GM12878 (cell line): ENCODE results near the gene MFAP2. TPM values are rescaled to one million over a fixed set of nuclear protein-coding genes. Genes with fewer than 3 reads are reported as not detected.

Experiments
- CEBPB ChIP-seq, 2 experiments: fragments of 150-350 bp in 1 of 2; IDR thresholded peaks; 2 replicates each; pipeline ENCODE4 v1.6.1; 2012 to 2014; ENCODE audit warnings: low read depth in 2 of 2, low read length in 2 of 2, borderline replicate concordance in 1 of 2, inconsistent platforms in 1 of 2
- CEBPZ ChIP-seq: fragments of 150-350 bp; IDR thresholded peaks from 2 replicates; pipeline ENCODE4 v1.6.1; 2016; ENCODE audit warnings: low read depth, low read length
- CTCF ChIP-seq, 3 experiments: IDR thresholded peaks in 2 of 3; conservative IDR thresholded peaks in 1 of 3; 2 replicates each; pipeline ENCODE4 v1.5.1; 2011; ENCODE audit warnings: low read depth in 3 of 3, low read length in 3 of 3, mild to moderate bottlenecking in 3 of 3, control low read depth in 2 of 3, moderate library complexity in 2 of 3, inconsistent platforms in 1 of 3, mixed read lengths in 1 of 3; ENCODE audit not compliant: control insufficient read depth in 2 of 3, insufficient read depth in 1 of 3; ENCODE audit errors: extremely low read depth in 1 of 3
- ESRRA ChIP-seq: IDR thresholded peaks from 2 replicates; pipeline ENCODE4 v1.6.1; 2012; ENCODE audit warnings: mild to moderate bottlenecking, low read length, improper control_type of control experiment
- GATAD2B ChIP-seq: fragments of 450-650 bp; conservative IDR thresholded peaks from 2 replicates; pipeline ENCODE4 v1.6.1; 2017; ENCODE audit warnings: low read depth, mild to moderate bottlenecking, moderate library complexity
- IKZF1 ChIP-seq: fragments of 450-650 bp; conservative IDR thresholded peaks from 2 replicates; pipeline ENCODE4 v1.6.1; 2017; ENCODE audit warnings: antibody characterized with exemption, mild to moderate bottlenecking
- IRF3 ChIP-seq: fragments of 450-650 bp; IDR thresholded peaks from 2 replicates; pipeline ENCODE4 v1.6.1; 2014; ENCODE audit warnings: mild to moderate bottlenecking
- LARP7 ChIP-seq: fragments of 450-650 bp; IDR thresholded peaks from 2 replicates; pipeline ENCODE4 v1.6.1; 2017; ENCODE audit warnings: mild to moderate bottlenecking
- MAX ChIP-seq: IDR thresholded peaks from 2 replicates; pipeline ENCODE4 v1.6.1; 2012; ENCODE audit warnings: low read depth, low read length, improper control_type of control experiment
- NFYA ChIP-seq: IDR thresholded peaks from 2 replicates; pipeline ENCODE4 v1.6.1; 2011; ENCODE audit warnings: low read depth, mild to moderate bottlenecking, low read length, improper control_type of control experiment, borderline replicate concordance
- NKRF ChIP-seq: fragments of 450-650 bp; conservative IDR thresholded peaks from 2 replicates; pipeline ENCODE4 v1.6.1; 2017; ENCODE audit warnings: mild to moderate bottlenecking, moderate library complexity
- NR2F1 ChIP-seq: fragments of 450-650 bp; conservative IDR thresholded peaks from 2 replicates; pipeline ENCODE4 v1.6.1; 2017; ENCODE audit warnings: mild to moderate bottlenecking
- RELA ChIP-seq: fragments of 450-650 bp; IDR thresholded peaks from 2 replicates; pipeline ENCODE4 v1.8.0; 2014; ENCODE audit warnings: borderline replicate concordance; ENCODE audit not compliant: partially characterized antibody
- SMARCA5 ChIP-seq: fragments of 450-650 bp; IDR thresholded peaks from 2 replicates; pipeline ENCODE4 v1.6.1; 2017; ENCODE audit warnings: mild to moderate bottlenecking
- TAF1 ChIP-seq: IDR thresholded peaks from 2 replicates; pipeline ENCODE4 v1.6.1; 2011; ENCODE audit warnings: mild to moderate bottlenecking, low read depth, low read length, borderline replicate concordance
- TARDBP ChIP-seq: IDR thresholded peaks from 2 replicates; pipeline ENCODE4 v1.6.1; 2016; ENCODE audit warnings: borderline replicate concordance
- YY1 ChIP-seq: IDR thresholded peaks from 2 replicates; pipeline ENCODE4 v1.6.1; 2011; ENCODE audit warnings: low read depth, mild to moderate bottlenecking, low read length
- ZNF274 ChIP-seq: IDR thresholded peaks from one replicate; pipeline ENCODE4 v1.8.0; 2011; ENCODE audit not compliant: insufficient read length, insufficient read depth
- polyA plus RNA-seq, 11 experiments: library from polyadenylated mRNA; depleted of rRNA in 4 of 11; unstranded in 6 of 11; stranded (reverse) in 5 of 11; fragments of >200 nt; fragmentation: Nextera tagmentation in 4 of 11; fragmentation: Illumina TruSeq in 1 of 11; extraction: Ambion mirVana in 4 of 11; extraction: Trizol in 1 of 11; gene quantifications; 1 replicate in 1 of 11; 2 replicates in 10 of 11; pipeline versions ENCODE4 v1.2.1 to v1.2.3, GENCODE V29; 2011 to 2016; ENCODE audit warnings: inconsistent platforms in 2 of 11, missing spikeins in 2 of 11, low read depth in 1 of 11
- total RNA-seq, 4 experiments: library from RNA; depleted of rRNA in 3 of 4; stranded (reverse); fragments of >200 nt in 3 of 4; fragmentation: Illumina TruSeq in 1 of 4; extraction: Trizol in 1 of 4; gene quantifications; 2 replicates each; pipeline versions ENCODE4 v1.2.1 to v1.2.3, GENCODE V29; 2013 to 2021
- TF ChIP-seq, protein P1 (sequence below): IDR thresholded peaks from 2 replicates; pipeline ENCODE4 v1.6.1; 2012; ENCODE audit warnings: low read depth, low read length, improper control_type of control experiment

The MFAP2 gene
- total and polyA plus RNA-seq, 10 of the 15 experiments (the other 5 are each of a cell fraction or from before 2014, with no cell fraction given) = 0.16 TPM; not detected in 9

DNA sequence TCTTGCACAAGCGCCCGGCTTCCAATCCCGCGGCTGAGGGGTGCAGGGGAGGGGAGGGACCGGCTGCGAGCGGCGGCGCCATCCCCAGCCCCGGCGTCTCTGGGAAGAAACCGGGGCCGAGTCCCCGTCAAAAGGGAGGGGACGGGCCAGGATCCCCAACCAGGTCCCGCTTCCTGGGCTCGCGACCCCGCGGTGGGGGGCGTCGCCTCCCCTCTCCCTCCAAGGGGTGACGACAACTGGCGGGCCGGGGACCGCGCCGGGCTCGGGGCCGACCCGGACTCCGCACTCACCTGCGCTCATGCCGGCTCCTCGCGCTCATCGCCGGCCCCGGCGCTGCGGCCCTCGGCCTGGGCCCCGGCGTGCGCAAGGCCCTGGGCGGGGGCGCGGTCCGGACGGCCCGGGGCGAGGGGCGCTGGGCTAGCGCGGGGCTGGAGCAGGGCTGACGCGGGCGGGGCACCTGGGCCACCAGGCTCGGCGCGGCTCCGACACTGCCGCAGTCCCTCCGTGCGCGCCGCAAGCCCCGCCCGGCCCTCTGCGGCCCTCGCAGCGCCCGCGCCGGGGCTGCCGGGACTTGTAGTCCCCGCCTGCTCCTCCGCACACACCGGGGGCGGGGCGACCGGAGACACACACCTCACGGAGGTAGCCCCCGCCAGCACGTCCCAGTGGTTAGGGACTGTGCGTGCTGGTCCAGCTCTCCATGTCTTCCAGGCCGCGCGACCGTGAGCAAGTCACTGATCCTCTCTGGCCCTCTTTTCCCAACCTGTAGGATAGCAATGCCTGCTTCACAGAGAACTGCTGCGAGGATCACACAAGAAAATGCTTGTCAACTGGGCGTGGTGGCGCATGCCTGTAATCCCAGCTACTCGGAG is 31.3 kb upstream of the MFAP2 start, which contains the start of gene ATP13A2 (continued):
- TF ChIP-seq, protein P1, sequence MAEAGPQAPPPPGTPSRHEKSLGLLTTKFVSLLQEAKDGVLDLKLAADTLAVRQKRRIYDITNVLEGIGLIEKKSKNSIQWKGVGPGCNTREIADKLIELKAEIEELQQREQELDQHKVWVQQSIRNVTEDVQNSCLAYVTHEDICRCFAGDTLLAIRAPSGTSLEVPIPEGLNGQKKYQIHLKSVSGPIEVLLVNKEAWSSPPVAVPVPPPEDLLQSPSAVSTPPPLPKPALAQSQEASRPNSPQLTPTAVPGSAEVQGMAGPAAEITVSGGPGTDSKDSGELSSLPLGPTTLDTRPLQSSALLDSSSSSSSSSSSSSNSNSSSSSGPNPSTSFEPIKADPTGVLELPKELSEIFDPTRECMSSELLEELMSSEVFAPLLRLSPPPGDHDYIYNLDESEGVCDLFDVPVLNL = no peak
- TF ChIP-seq YY1 (peak; percentile 68), NR2F1 (peak; percentile 65), IKZF1 (peak; percentile 94), SMARCA5 (peak; percentile 77; the same call in 1 of the 2 replicates), MAX (0 out of 2 replicates have a peak, but pooled peaks have one; percentile 22), TAF1 (0 out of 2 replicates have a peak, but pooled peaks have one; percentile 14), NKRF (peak; percentile 60; the same call in 1 of the 2 replicates), LARP7 (peak; percentile 97), CTCF (IDR thresholded peaks at IDR 0.05 in 2 of 3, conservative IDR thresholded peaks at IDR 0.05 in 1 of 3; ENCODE audit: control insufficient read depth in 2 of 3, extremely low read depth in 1 of 3, insufficient read depth in 1 of 3, low read depth in 3 of 3, low read length in 3 of 3) (no peak), ESRRA (0 out of 2 replicates have a peak, but pooled peaks have one; percentile 22), IRF3 (no peak), CEBPZ (no peak), NFYA (no peak), CEBPB (IDR thresholded peaks at IDR 0.05; ENCODE audit: borderline replicate concordance in 1 of 2, low read depth in 2 of 2, low read length in 2 of 2) (no peak), TARDBP (0 out of 2 replicates have a peak, but pooled peaks have one; percentile 18), GATAD2B (peak; percentile 89), ZNF274 (no peak), RELA (peak; percentile 54)
